Skin epidermis (tissue), 12 donors: ENCODE results near the gene IL17REL.

Source experiments
- H3K27ac ChIP-seq, 21 experiments: fragments of 200-600 bp; sonication (generic) in 11 of 21; one replicate each; pipeline ENCODE4 v1.5.0; 2020; ENCODE audit warnings: mild to moderate bottlenecking in 3 of 21, inconsistent platforms in 2 of 21, moderate library complexity in 2 of 21
- H3K4me3 ChIP-seq, 7 experiments: fragments of 200-600 bp; sonication (generic) in 2 of 7; one replicate each; pipeline ENCODE4 v1.5.0; 2020; ENCODE audit warnings: inconsistent platforms in 2 of 7, mild to moderate bottlenecking in 2 of 7, moderate library complexity in 1 of 7

IL17REL gene

GRCh38 chr22:50046481-50047245 is 34.1 kb upstream of the IL17REL start:
- no peak overlapping the region for H3K27ac ChIP-seq
- H3K4me3 ChIP-seq: no peak overlapping the region

GRCh38 chr22:50046019-50046415 is 33.5 kb upstream of the IL17REL start:
- no peak overlapping the region for H3K4me3 ChIP-seq
- no peak overlapping the region for H3K27ac ChIP-seq

- Histone ChIP-seq H3K4me3 (no peak overlapping the region), H3K27ac (no peak overlapping the region)
These were observed 32.9 kb upstream of the IL17REL start for GRCh38 chr22:50045211-50046018.

GRCh38 chr22:50044485-50045118 is 32.0 kb upstream of the IL17REL start:
- H3K27ac ChIP-seq: no peak overlapping the region
- no peak overlapping the region for H3K4me3 ChIP-seq

GRCh38 chr22:50041361-50042065 is 28.9 kb upstream of the IL17REL start:
- no peak overlapping the region for H3K27ac ChIP-seq
- H3K4me3 ChIP-seq: no peak overlapping the region

- H3K27ac ChIP-seq: no peak overlapping the region
- no peak overlapping the region for H3K4me3 ChIP-seq
These were observed 28.2 kb upstream of the IL17REL start for GRCh38 chr22:50040717-50041116.

- H3K27ac ChIP-seq: no peak overlapping the region
- no peak overlapping the region for H3K4me3 ChIP-seq
These were observed 27.3 kb upstream of the IL17REL start for GRCh38 chr22:50039669-50040443.

- no peak overlapping the region for H3K27ac ChIP-seq
- H3K4me3 ChIP-seq: no peak overlapping the region
These were observed 23.6 kb upstream of the IL17REL start for GRCh38 chr22:50035976-50036724.

- Histone ChIP-seq H3K27ac (no peak overlapping the region), H3K4me3 (no peak overlapping the region)
These were observed 22.7 kb upstream of the IL17REL start for GRCh38 chr22:50035131-50035881.

GRCh38 chr22:50034126-50035081 is 21.8 kb upstream of the IL17REL start:
- H3K4me3 ChIP-seq: no peak overlapping the region

GRCh38 chr22:50032941-50033601 is 20.5 kb upstream of the IL17REL start:
- Histone ChIP-seq H3K4me3 (no peak overlapping the region), H3K27ac (no peak overlapping the region)

More at GRCh38 chr22:50034126-50035081, 21.8 kb upstream of the IL17REL start:
- H3K27ac ChIP-seq: no peak overlapping the region

- Histone ChIP-seq H3K4me3 (no peak overlapping the region), H3K27ac (no peak overlapping the region)
These were observed 19.7 kb upstream of the IL17REL start for GRCh38 chr22:50032109-50032871.

GRCh38 chr22:50031189-50032091 is 18.9 kb upstream of the IL17REL start:
- Histone ChIP-seq H3K4me3 (no peak overlapping the region), H3K27ac (no peak overlapping the region)
